GM18867 (cell line): ENCODE results near the gene UPF1.

ENCODE experiments used
- ATAC-seq: cut with Tn5 transposase; IDR thresholded peaks from one replicate; pipeline ENCODE4 v1.9.1; 2021; ENCODE audit warnings: mild to moderate bottlenecking, moderate library complexity; ENCODE audit not compliant: unreplicated experiment

Gene UPF1

DNA sequence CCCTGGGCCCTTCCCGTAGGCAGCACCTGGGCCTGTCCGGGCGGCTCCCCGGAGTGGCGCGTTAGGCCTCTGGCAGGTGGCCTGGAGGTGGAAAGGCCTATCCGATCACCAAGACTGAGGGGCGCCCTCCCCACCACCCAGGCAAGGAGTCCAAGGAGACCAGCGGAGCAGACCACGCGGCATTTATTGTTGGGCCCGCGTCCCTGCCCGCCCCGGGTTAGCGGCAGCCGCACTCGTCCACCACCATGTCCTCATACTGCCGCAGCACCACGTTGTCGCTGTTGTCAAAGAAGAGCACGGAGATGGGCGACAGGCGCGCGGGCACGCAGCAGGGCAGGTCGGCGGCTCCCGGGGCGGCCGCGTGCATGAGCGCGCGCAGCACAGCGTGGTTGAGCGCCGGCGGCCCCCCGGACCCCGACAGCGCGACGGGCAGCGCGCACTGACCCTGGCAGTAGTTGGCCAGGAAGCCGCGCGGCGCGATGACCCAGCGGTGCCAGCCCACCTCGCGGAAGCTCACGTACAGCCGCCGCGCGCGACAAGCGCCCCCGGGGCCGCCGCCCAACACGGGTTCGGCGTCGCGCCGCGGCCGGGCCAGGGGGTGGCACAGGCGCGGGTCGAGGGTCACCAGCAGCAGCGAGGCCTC, 36.7 kb downstream of the UPF1 start:
- no peak for ATAC-seq

DNA sequence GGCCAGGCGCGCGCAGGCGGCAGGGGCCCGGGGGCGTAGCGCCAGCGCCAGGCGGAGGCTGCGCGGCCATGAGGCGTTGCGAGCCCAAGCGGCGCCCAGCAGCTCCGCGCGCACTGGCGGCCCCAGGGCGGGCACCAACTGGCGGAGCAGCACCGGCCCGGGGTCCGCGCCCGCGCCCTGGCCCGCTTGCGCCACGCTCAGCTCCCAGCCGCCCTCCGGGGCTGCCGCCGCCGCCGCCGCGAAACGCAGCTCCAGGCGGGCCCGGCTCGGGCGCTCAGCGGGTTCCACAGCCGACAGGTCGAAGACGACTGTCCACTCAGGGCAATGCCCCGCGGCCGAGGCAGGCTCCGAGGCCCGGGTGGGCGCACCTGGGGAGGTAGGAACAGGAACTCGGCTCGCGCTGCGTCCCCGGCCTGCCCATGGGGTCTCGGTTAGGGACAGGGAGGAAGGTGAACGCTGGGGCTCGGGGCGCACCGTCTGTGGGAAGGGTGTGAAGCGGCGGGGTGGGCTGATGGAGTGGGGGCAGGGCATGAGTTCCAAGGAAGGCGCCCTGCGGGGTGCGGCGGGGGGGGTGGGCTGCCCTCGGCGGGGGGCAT, 37.4 kb downstream of the UPF1 start:
- no peak for ATAC-seq

DNA sequence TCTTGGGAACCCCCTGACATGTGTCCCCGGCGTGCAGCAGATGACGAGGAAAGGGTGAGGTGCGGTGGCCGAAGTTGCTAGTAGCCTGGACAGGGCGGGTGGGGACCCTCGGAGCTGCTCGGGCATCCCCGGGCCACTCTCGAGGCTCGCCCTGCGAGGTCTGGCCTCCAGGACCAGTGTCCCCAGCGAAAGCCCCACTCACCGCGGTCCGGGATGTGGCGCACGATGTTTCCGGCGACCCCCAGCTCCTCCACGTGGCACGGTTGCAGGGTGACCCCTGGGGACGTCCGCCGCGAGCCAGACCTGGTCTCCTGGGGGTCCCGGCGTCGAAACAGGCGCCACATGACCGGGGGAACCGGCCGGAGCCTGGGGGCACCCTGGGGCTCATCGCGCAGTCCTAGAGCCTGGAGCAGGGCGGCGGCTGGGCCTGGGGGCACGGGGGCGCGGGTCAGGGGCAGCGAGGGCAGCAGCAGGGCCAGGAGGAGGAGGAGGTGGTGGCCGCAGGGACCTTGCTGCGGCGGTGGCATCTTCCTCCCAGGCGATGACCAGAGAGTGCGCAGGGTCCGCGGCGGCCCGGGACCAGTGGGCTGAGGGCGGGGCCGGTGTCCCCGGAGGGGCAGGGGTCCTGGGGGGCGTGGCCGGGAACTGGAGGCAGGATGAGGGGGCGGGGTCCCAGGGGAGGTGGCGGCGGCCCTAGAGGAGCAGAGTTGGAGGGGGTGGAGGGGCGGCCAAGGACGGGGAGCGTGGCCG, 38.2 kb downstream of the UPF1 start:
- no peak for ATAC-seq

DNA sequence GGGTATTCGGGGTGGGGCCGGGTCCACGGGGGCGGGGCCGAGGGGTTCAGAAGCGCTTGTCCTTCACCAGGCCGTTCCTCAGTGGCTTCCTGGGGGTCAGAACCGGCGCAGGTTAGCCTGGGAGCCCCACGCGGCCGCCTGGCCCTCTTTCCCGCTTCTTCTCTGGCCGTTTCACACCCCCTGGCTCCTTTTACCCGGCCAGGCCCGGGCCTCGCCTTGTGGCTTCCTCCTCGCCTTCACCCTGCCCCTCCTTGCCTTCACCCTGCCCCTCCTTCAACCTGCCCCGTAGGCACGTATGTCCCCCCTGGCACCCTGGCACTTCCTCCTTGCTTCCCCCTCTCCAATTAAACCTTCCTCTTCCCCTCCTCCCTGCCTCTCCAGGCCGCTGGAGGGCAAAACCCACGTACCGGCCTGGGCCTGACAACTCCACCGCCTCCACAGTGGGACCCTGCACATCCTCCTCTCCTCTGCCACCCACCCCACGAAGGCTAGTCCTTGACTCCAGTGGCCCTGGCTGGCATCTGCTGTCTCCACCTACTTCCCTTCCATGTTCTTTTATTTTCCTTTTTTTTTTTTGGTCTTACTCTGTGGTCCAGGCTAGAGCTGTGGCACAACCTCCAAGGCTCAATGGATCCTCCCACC, 38.9 kb downstream of the UPF1 start:
- no peak for ATAC-seq

DNA sequence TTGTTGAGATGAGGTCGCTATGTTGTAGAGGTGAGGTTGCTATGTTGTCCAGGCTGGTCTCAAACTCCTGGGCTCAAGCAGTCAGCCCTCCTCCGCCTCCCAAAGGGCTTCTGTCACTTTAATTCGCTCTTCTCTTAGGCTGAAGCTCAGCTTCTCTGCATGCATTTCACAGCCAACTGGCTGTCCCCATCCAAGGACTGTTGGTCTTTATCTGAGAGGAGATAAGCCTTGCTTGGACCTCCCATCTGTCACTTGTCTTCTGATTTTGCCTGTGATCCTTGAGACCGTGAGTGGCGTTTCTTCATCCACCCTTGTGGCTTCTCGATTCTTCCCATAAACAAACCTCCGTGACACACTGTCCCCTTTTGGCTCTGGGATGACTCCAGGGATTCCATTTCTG, 39.8 kb downstream of the UPF1 start:
- no peak for ATAC-seq

DNA sequence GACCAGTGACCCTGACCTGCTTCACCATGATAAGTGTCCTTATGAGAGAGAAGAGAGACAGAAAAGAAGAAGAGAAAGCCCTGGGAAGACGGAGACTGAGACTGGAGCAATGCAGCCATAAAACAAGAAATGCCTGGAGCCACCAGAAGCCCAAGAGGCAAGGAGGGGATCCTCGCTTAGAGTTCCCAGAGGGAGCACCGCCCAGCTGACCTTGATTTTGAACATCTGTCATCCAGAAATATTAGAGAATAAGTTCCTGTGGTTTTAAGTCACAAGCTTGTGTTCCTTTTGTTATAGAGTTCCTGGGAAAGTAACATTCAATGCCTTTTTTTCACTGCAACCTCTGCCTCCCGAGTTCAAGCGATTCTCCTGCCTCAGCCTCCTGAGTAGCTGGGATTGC, 44.0 kb downstream of the UPF1 start:
- no peak for ATAC-seq

DNA sequence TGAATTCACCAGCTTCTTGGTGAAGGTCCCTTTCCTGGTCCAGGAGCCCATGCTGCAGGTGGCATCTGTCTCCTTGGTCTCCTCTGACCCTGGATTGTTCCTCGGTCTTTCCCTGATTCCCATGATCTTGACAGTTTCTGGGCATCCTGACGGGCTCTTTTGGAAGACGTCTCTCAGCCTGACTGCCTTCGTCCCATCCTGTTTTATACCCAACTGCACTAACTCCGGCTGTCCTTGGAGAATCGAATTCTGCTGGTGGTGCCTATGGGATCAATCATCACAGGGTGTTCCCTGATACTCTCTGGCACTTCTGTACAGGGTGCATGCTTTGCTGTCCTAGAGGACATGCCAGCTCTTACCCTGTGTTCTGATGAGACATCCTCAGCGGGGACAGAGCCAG, 45.1 kb downstream of the UPF1 start:
- no peak for ATAC-seq

DNA sequence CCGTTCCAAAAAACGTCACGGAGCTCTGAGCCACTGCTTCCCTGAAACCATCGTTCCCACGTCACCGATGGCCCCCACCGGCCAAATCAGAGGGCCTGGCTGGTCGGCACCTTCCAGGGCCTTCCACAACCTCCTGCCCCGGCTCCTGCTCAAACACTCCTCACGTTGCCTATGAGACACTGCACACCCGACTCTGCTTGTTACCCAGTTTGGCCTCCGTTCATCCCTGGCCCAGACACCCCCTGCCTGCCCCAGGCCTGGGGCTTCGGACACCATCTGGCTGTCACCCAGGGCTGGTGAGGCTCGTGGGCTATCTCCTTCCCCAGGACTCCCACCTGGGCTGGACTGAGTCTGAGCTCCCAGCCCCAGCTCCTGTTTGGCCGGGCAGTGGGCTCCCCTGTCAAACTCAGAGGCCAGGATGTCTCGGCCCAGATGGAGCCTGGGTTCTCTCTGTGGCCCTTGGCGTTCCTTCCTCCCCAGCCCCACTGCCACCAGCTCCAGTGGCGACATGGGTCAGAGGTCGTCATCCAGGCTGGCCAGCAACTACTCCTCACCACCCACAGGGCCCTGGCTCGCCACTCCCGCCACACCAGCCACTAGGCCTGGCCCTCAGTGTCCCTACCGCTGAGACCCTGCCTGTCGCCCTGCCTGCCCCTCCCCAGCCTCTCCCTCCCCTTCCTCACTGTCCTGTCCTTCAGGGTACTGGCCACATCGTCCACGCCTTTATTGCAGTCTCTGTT, 46.5 kb downstream of the UPF1 start:
- no peak for ATAC-seq

DNA sequence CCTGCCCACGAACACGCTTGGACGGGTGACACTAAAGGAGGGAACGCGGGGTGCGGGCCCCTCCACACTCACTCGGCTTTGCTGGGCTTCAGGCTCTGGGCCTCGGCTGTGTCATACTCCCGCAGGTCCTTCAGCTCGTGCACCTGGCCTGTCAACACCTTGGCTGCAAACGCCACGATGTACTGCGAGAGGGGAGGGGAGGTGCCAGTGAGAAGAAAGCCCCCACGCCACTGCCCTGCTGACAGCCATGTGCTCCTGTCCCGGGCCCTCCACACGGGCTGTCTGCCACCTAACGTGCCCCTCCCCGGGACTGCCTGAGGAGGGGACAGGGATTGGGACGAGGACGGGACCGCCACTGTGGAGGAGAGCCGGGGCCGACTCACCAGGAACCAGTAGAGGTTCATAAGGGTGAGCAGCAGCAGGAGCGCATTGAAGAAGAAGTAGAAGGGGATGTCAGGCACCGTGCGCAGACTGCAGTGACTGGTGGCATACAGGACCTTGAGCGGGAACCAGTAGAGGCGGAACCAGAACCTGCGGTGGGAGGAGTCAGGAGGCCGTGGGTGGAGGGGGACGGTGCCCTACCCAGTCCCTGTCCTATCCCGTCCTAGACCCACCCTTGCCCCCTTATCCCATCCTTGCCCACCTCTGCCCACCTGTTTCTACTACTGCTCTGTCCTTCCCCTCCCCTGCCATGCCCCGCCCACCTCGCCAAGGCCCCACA, 47.3 kb downstream of the UPF1 start:
- no peak for ATAC-seq

DNA sequence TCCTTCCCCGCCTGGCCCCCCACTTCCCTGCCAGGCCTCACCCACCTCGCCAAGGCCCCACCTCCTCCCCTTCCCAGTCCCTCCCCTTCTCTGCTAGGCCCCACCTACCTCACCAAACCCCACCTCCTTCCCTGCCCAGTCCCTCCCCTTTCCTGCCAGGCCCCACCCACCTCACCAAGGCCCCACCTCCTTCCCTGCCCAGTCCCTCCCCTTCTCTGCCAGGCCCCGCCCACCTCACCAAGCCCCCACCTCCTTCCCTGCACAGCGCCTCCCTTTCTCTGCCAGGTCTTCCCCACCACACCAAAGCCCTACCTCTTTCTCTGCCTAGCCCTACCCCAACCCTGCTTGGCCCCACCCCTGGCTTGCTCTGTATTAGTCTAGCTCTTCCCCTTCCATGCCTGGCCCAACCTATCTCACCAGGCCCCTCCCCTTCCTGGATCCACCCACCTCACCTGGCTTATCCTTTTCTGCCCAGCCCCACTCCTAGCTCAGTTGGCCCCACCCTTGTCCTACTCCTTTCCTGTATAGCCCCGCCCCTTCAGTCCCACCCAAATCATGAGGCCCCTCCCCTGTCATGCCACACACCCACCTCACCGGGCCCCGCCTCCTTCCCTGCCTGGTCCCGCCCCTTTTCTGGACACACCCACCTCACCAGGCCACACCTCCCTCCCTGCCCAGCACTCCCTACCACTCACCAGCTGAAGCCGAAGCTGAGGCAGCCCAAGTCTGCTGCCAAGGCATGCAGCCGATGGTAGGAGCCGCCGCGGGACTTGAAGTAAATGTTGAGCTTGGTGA, 48.0 kb downstream of the UPF1 start:
- ATAC-seq: no peak

DNA sequence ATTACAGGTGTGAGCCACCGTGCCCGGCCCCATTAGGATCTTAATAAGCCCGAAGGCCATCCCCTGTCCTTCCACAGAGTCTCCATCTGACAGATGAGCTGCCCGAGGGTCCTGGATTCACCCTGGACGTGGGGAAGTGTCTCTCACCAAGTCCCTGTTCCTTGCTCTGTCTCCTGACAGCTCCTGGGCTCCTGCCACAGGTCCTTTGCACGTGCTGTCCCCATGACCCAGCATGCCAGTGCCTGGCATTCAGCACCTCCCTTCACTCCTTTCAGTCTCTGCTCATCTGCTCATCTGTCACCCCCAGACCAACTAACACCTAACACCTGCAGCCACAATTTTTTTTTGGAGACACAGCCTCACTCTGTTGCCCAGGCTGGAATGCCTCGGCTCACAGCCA, 49.7 kb downstream of the UPF1 start:
- no peak for ATAC-seq

DNA sequence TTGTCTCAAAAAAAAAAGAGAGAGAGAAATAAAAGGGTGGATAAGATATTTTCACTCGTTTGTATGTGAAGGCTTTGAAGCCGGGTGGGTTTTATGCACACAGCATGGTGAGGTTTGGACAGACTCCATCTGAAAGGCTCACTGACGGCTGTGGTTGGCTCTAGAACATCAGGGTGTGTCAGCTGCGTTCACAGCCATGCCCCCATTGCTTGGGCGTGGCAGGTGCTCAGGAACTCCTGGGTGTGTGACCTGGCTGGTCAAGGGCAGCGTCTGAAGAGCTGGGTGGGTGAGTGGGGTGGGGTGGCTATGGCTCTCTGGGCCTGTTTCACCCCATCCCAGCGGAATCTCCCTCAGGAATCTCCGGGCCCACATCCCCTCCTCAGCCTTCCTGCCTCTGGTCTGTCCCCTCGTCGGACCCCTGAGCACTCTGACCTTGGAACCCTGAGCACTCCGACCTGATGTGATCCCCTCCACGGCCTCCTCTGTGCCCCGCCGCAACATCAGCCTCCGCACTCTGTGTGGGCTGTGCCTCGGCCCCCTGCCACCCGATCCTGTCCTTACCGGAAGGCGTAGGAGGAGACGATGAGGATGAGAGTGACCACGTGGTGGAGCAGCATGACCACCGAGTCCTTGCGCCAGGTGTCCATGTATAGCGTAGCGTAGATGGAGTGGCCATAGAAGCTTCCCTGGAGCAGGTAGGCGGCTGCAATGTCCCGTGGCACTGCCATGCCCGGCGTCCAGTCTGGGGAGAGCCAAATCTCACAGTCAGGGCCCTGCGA, 52.0 kb downstream of the UPF1 start:
- ATAC-seq: no peak

DNA sequence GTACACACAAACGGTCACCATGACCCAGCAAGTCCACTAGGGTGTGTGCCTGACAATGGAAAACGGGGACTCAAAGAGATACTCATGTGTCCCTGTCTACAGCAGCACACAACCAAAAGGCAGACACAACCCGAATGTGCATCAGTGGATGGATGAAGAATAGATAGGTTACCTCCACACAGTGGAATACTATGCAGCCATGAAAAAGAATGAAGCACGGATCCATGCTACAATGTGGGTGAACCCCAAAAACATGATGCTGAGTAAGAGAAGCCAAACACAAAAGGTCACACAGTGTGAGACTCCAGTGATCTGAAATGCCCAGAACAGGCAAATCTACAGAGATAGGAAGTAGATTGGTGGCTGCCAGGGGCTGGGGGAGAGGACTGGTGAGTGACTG, 55.2 kb downstream of the UPF1 start:
- ATAC-seq: no peak

DNA sequence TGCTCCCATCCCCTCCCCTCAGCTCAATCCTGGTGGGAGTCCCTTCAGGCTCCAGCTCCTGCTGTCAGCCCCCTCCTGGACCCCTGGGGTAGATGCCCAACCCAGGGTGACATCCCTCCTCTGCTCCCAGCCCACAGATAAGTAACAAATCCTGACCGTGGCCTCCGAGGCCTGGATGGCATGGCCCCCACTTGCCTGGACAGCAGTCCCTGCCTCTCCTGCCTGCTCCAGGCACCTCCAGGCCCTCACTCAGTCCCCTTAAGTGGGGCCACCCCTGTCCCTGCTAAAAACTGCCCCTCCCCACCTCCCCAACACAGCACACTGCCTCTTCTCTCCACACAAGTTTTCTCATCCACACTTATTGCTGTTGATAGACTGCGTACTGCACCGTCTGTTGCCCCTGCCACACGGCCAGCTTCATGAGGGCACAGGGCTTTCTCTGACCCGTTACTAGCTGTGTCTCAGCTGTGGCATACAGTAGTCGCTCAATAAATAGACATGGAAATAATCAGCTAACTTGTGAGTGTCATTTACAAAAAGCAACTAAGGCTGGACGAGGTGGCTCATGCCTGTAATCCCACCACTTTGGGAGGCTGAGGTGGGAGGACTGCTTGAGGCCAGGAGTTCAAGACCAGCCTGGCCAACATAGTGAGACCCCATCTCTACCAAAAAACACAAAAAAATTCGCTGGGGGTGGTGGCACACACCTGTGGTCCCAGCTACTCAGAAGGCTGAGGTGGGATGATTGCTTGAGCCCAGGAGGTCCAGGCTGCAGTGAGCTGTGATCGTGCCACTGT, 58.4 kb downstream of the UPF1 start:
- ATAC-seq: no peak

DNA sequence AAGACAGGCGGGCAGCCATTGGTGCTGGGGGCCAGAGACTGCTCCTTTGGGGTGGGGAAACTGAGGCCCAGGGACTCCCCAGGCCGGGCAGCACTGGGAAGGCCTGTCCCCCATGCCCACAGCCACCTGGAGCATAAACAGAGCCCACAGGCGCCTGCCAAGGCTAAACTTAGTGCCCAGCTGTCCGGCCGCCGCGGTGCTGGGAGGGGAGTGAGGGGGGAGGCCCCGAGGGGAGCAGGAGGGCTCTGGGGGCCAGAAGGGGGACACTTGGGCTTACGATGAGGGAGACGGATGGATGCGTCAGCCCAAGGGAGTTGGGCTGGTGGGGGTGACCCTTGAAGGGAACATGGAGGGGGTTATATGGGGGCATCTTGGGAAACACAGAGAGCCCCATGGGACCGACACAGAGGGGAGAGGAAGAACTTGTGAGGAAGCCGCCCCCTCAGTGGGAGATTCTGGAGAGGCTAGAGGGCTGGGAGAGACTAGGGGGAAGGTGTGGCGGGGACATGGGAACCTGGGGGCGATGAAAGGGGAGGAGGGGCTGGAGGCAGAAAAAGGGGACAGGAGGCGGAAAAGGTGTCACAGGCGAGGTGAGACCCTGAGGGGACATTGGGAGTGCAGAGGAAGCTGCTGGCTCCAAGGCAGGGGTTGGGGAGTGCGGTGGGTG, 62.0 kb downstream of the UPF1 start:
- ATAC-seq: no peak

DNA sequence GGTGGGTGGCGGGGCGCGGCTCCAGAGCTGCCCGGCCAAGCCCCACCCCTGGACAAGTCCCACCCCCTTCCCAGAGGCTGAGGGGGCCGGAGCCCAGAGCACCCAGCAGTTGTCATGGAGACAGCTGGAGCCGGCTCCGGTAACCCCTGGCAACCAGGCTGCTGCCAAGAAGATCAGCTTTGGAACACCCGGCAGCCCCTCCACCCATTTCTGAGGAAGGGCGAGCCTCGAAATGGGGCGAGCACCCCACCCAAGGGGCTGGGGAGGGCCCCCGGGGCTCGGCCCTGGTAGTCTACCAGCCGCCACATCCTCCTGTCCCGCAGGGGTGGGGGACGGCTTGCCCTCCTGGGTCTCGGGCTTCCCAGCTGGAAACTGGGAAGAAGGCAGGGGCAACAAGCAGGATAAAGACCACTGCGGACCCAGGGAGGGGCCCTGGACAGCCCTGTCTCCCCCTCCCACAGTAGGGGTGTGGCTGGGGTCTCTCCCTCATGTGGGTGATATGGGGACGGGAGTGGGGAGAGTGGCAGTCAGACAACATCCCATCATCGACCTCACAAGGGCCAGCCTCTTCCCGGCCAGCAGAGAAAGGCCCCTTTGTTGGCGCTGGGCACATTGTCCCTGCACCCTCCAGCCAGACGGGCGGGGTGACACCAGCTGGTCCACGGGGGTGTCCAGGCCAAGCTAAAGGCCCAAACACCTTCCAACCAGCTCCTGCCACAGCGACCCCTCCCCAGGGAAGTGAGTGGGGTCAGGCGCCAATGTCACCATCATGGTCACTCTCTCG, 62.7 kb downstream of the UPF1 start:
- ATAC-seq: no peak
